Thoracic aorta (tissue), 2 donors: ENCODE results near the gene PPA1. TPM values are rescaled to one million over a fixed set of nuclear protein-coding genes. Genes with fewer than 3 reads are reported as not detected.
"Not testable (repeated sequence)": the region's sequence is repeated elsewhere in the genome, so short reads cannot be mapped to it uniquely, and the experiment has no call there.

ENCODE experiments used
- ATAC-seq: fragments of 150-250 bp; one replicate; pipeline ENCODE4 v1.8.0; 2017; ENCODE audit warnings: low read depth; ENCODE audit not compliant: insufficient number of reproducible peaks, low FRiP score
- DNase-seq: peaks from one replicate; pipeline ENCODE4 v3.0.0-alpha.2; 2020; ENCODE audit warnings: low spot score
- H3K27ac ChIP-seq, 2 donors: fragments of 200-600 bp; sonication (generic); 1 replicate in 1 of 2; 2 replicates in 1 of 2; pipeline ENCODE4 v1.5.1; 2016; ENCODE audit warnings: mild to moderate bottlenecking in 2 of 2, moderate library complexity in 2 of 2
- H3K27me3 ChIP-seq: fragments of 200-600 bp; sonication (generic); replicated peaks from 2 replicates; pipeline ENCODE4 v1.6.0; 2016; ENCODE audit warnings: mild to moderate bottlenecking; ENCODE audit not compliant: insufficient read depth
- H3K36me3 ChIP-seq: fragments of 200-600 bp; sonication (generic); one replicate; pipeline ENCODE4 v1.5.1; 2016
- H3K4me1 ChIP-seq, 2 donors: fragments of 200-600 bp; sonication (generic); 1 replicate in 1 of 2; 2 replicates in 1 of 2; pipeline versions ENCODE4 v1.5.1 to v1.6.0; 2016; ENCODE audit warnings: low read depth in 2 of 2, mild to moderate bottlenecking in 1 of 2; ENCODE audit not compliant: control insufficient read depth in 1 of 2
- H3K4me3 ChIP-seq: fragments of 200-600 bp; sonication (generic); 2 replicates; pipeline ENCODE4 v1.5.1; 2016; ENCODE audit warnings: mild to moderate bottlenecking
- H3K9me3 ChIP-seq: fragments of 200-600 bp; sonication (generic); 2 replicates; pipeline ENCODE4 v1.5.1; 2016
- CTCF ChIP-seq: fragments of 200-600 bp; sonication (generic); IDR thresholded peaks from one replicate; pipeline ENCODE4 v1.5.1; 2019; ENCODE audit warnings: antibody characterized with exemption
- total RNA-seq, 2 donors: library from RNA; depleted of rRNA; stranded (reverse); fragments of >200 nt; gene quantifications; one replicate each; pipeline versions ENCODE4 v1.1.0 to v1.2.3, GENCODE V29; 2016

PPA1 gene
- total RNA-seq, 2 donors from 2014 or later, result 55.9 to 76.1 TPM

GRCh38 chr10:70237958-70238536 lies 4.8 kb upstream of the PPA1 start:
- ATAC-seq, H3K4me1 ChIP-seq, H3K27me3 ChIP-seq, DNase-seq, H3K9me3 ChIP-seq, H3K4me3 ChIP-seq, H3K27ac ChIP-seq, H3K36me3 ChIP-seq: not testable (repeated sequence)

- Histone ChIP-seq H3K4me3 (no peak overlapping the region), H3K27me3 (no peaks in the 10 kb centered on the region), H3K36me3 (no peaks in the 10 kb centered on the region), H3K4me1 (peaks cover 0 to 11% of the 10 kb centered on the region in 2 donors), H3K27ac (no peak overlapping the region), H3K9me3 (no peaks in the 10 kb centered on the region)
- ATAC-seq (no peak), DNase-seq (no peak)
- no peak for TF ChIP-seq CTCF
Observed at GRCh38 chr10:70234668-70235447, 1.6 kb upstream of the PPA1 start.

GRCh38 chr10:70233939-70234300 lies 691 bp upstream of the PPA1 start:
- Histone ChIP-seq H3K27me3 (no peaks in the 10 kb centered on the region), H3K4me3 (peak overlapping the region; percentile 94), H3K4me1 (peaks cover 0 to 11% of the 10 kb centered on the region in 2 donors), H3K27ac (peak overlapping the region; percentile 27 to 49), H3K9me3 (no peaks in the 10 kb centered on the region), H3K36me3 (no peaks in the 10 kb centered on the region)
- ATAC-seq, result no peak
- TF ChIP-seq CTCF, result no peak
- no peak for DNase-seq

- H3K4me1 ChIP-seq, result peaks cover 0 to 11% of the 10 kb centered on the region in 2 donors
- H3K27me3 ChIP-seq, result no peaks in the 10 kb centered on the region
- no peaks in the 10 kb centered on the region for H3K36me3 ChIP-seq
- no peaks in the 10 kb centered on the region for H3K9me3 ChIP-seq
- peak overlapping the region; percentile 50 to 64 for H3K27ac ChIP-seq
- ATAC-seq, result no peak
- no peak for TF ChIP-seq CTCF
- no peak for DNase-seq
- peak overlapping the region; percentile 94 for H3K4me3 ChIP-seq
Observed at GRCh38 chr10:70232859-70233108, 445 bp downstream of the PPA1 start.

GRCh38 chr10:70232155-70232858 lies 922 bp downstream of the PPA1 start:
- no peaks in the 10 kb centered on the region for H3K27me3 ChIP-seq
- H3K27ac ChIP-seq, result peak overlapping the region; percentile 50 to 64
- H3K4me3 ChIP-seq, result peak overlapping the region; percentile 94
- ATAC-seq (no peak), DNase-seq (no peak)
- no peak for TF ChIP-seq CTCF
- no peaks in the 10 kb centered on the region for H3K36me3 ChIP-seq
- H3K9me3 ChIP-seq, result no peaks in the 10 kb centered on the region
- H3K4me1 ChIP-seq, result peaks cover 0 to 11% of the 10 kb centered on the region in 2 donors
